B cell (primary cell): ENCODE measurements around the gene ENTHD1. TPM values are rescaled to one million over a fixed set of nuclear protein-coding genes. Genes with fewer than 3 reads are reported as not detected.

Source experiments
- ATAC-seq: fragments of 200-7000 bp; cut with Tn5 transposase; one replicate; pipeline ENCODE4 v1.10.0; 2021; ENCODE audit warnings: low read depth, mild to moderate bottlenecking, moderate number of reproducible peaks, moderate library complexity
- CTCF ChIA-PET: fragments of 350-600 bp; sonication (Branson Sonifier 250); formaldehyde crosslinking; loops from one replicate; lab custom pipeline; 2021; ENCODE audit warnings: antibody characterized with exemption, inconsistent platforms; lab: Charles Lee
- POLR2A ChIA-PET: fragments of 350-600 bp; sonication (Branson Sonifier 250); formaldehyde crosslinking; loops from one replicate; lab custom pipeline; 2021; ENCODE audit warnings: antibody characterized with exemption; lab: Charles Lee
- DNase-seq: peaks from one replicate; pipeline ENCODE4 v3.0.0; 2013
- H2AFZ ChIP-seq: 2 replicates; pipeline ENCODE4 v1.6.1; 2012; ENCODE audit warnings: mild to moderate bottlenecking, low read depth, low read length; ENCODE audit not compliant: insufficient read depth, poor library complexity, severe bottlenecking
- H3K27ac ChIP-seq, 2 donors: 1 replicate in 1 of 2; 2 replicates in 1 of 2; pipeline ENCODE4 v1.5.1; 2012 to 2013; ENCODE audit warnings: low read length in 2 of 2, mild to moderate bottlenecking in 2 of 2, moderate library complexity in 1 of 2
- H3K27me3 ChIP-seq, 4 experiments: fragments of 200-600 bp in 1 of 4; sonication (generic) in 1 of 4; replicated peaks in 1 of 4; 1 replicate in 2 of 4; 2 replicates in 2 of 4; pipeline versions ENCODE4 v1.6.1 to v1.7.0; 2013 to 2016; ENCODE audit warnings: low read length in 3 of 4, mild to moderate bottlenecking in 2 of 4, mixed read lengths in 1 of 4, moderate library complexity in 1 of 4; ENCODE audit not compliant: insufficient read depth in 4 of 4, control insufficient read depth in 3 of 4; ENCODE audit errors: control extremely low read depth in 1 of 4
- H3K36me3 ChIP-seq, 2 experiments: replicated peaks in 1 of 2; 1 replicate in 1 of 2; 2 replicates in 1 of 2; pipeline versions ENCODE4 v1.6.1 to v1.7.1; 2013; ENCODE audit warnings: low read length in 1 of 2; ENCODE audit not compliant: insufficient read depth in 2 of 2, control insufficient read depth in 1 of 2; ENCODE audit errors: control extremely low read depth in 1 of 2, extremely low read depth in 1 of 2
- H3K4me1 ChIP-seq, 2 donors: fragments of 200-600 bp in 1 of 2; sonication (generic) in 1 of 2; 1 replicate in 1 of 2; 2 replicates in 1 of 2; pipeline versions ENCODE4 v1.5.1 to v1.6.1; 2013 to 2017; ENCODE audit warnings: low read length in 2 of 2; ENCODE audit not compliant: control insufficient read depth in 2 of 2, insufficient read depth in 2 of 2
- H3K4me2 ChIP-seq: replicated peaks from 2 replicates; pipeline ENCODE3; 2012; ENCODE audit warnings: mild to moderate bottlenecking, low read depth, low read length; ENCODE audit not compliant: poor library complexity, severe bottlenecking
- H3K4me3 ChIP-seq, 5 experiments: fragments of 200-600 bp in 1 of 5; sonication (generic) in 1 of 5; 1 replicate in 3 of 5; 2 replicates in 2 of 5; pipeline versions ENCODE4 v1.5.1 to v1.7.0; 2011 to 2016; ENCODE audit warnings: low read length in 4 of 5, mild to moderate bottlenecking in 4 of 5, low read depth in 2 of 5, control low read depth in 1 of 5, moderate library complexity in 1 of 5; ENCODE audit not compliant: insufficient read depth in 1 of 5; ENCODE audit errors: control extremely low read depth in 1 of 5, extremely low read depth in 1 of 5
- H3K79me2 ChIP-seq: fragments of 200-600 bp; sonication (generic); one replicate; pipeline ENCODE4 v1.6.0; 2016; ENCODE audit warnings: low read length; ENCODE audit not compliant: control insufficient read depth, insufficient read depth
- H3K9ac ChIP-seq: fragments of 200-600 bp; sonication (generic); 2 replicates; pipeline ENCODE4 v1.6.1; 2017; ENCODE audit warnings: mild to moderate bottlenecking, low read length, moderate library complexity
- H3K9me3 ChIP-seq, 3 donors: one replicate each; pipeline versions ENCODE4 v1.6.1 to v1.7.1; 2013; ENCODE audit warnings: low read length in 2 of 3; ENCODE audit not compliant: control insufficient read depth in 2 of 3, insufficient read depth in 1 of 3; ENCODE audit errors: control extremely low read depth in 1 of 3
- H4K20me1 ChIP-seq: 2 replicates; pipeline ENCODE4 v1.6.0; 2012; ENCODE audit warnings: mild to moderate bottlenecking, low read length; ENCODE audit not compliant: insufficient read depth, control insufficient read depth, poor library complexity, severe bottlenecking
- H3K27ac Mint-ChIP-seq: one replicate; pipeline ENCODE4 v1.8.0; 2021; ENCODE audit warnings: mixed read lengths
- H3K27me3 Mint-ChIP-seq: one replicate; pipeline ENCODE4 v1.8.0; 2021; ENCODE audit warnings: mixed read lengths
- H3K4me1 Mint-ChIP-seq: one replicate; pipeline ENCODE4 v1.8.0; 2021; ENCODE audit warnings: mixed read lengths
- H3K4me3 Mint-ChIP-seq: one replicate; pipeline ENCODE4 v1.8.0; 2021; ENCODE audit warnings: mixed read lengths
- H3K9me3 Mint-ChIP-seq: one replicate; pipeline ENCODE4 v1.8.0; 2022; ENCODE audit warnings: mixed read lengths; ENCODE audit not compliant: insufficient read depth
- EZH2 ChIP-seq: IDR thresholded peaks from 2 replicates; pipeline ENCODE4 v1.6.1; 2012; ENCODE audit warnings: borderline replicate concordance, low read depth, mild to moderate bottlenecking, moderate library complexity, low read length; ENCODE audit not compliant: insufficient read depth, poor library complexity, severe bottlenecking
- WGBS: methylation state at CpG from one replicate; pipeline ENCODE4 v1.1.5; 2013; ENCODE audit warnings: missing lambda C conversion rate; ENCODE audit not compliant: insufficient coverage; 5-methylcytosine and 5-hydroxymethylcytosine counted together
- intact Hi-C: fragments of 100-400 bp; cut with micrococcal nuclease; formaldehyde crosslinking; loops from one replicate; pipeline ENCODE4 v1.10.0; 2022
- polyA plus RNA-seq: library from polyadenylated mRNA; depleted of rRNA; stranded (reverse); fragments of >200 nt; gene quantifications from 2 replicates; pipeline ENCODE4 v1.2.3, GENCODE V29; 2012
- total RNA-seq, 2 donors: library from RNA; stranded (reverse); fragments of 120-200 nt in 1 of 2; gene quantifications; 1 replicate in 1 of 2; 2 replicates in 1 of 2; pipeline versions ENCODE4 v1.2.3 to v1.2.4, GENCODE V29; 2013 to 2022
- TF ChIP-seq, protein P1 (sequence below): fragments of 200-600 bp; IDR thresholded peaks from one replicate; pipeline ENCODE4 v1.8.0; 2022; ENCODE audit warnings: antibody characterized with exemption, mild to moderate bottlenecking

The ENTHD1 gene
- total and polyA plus RNA-seq, 2 donors (not counting 1 experiment from before 2014, with no cell fraction given) = not detected

DNA sequence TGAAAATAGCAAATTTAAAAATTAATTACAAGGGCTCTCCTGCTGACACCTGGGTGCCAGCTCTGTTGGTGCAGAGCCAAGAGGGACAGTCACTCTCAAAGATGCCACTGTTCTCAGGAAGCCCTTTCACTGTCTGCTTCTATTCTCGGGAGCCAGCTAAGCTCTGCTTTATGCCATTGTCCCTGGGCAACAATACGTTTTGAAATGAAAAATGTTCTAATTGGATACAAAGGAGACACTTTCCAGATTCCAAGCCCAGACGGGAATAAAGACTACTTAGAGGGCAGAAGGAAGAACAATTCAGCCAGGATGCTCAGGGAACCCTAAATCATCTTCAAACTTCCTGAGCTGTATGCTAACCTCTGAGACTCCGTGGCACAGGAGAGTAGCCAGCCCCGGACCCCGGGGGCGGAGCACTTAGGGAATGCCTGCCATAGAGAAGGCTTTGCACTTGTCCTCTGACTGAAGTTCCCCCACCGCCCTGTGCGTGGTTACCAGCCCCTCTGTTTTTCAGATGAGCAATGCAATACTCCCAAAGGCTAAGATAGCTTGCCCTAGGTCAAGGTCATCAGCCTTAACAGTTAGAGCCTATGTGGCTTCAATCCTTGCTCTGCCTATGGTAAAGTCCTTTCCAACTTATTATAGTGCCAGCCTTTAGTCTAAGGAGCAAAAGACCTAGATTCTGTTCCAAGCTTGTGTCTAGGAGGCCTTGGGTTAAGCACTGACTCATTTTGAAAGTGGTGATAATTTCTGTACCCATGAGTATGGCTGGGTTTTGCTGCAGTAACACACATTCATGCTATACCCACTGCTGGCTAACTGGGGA, 172.1 kb downstream of the ENTHD1 start:
- 46% methylated on average over 7 of the region's 9 CpGs for WGBS
- Histone ChIP-seq H3K27me3 (no peaks in the 10 kb centered on the region), H3K4me1 (no peaks in the 10 kb centered on the region), H3K79me2 (no peaks in the 10 kb centered on the region), H3K36me3 (no peaks in the 10 kb centered on the region), H3K9ac (no peak overlapping the region), H3K27ac (no peak overlapping the region), H4K20me1 (no peaks in the 10 kb centered on the region), H3K4me3 (no peak overlapping the region), H2AFZ (no peak overlapping the region), H3K4me2 (no peak overlapping the region), H3K9me3 (no peaks in the 10 kb centered on the region)
- peaks cover 16% of the 10 kb centered on the region for H3K27me3 Mint-ChIP-seq
- no peak overlapping the region for H3K4me3 Mint-ChIP-seq
- TF ChIP-seq, protein P1, sequence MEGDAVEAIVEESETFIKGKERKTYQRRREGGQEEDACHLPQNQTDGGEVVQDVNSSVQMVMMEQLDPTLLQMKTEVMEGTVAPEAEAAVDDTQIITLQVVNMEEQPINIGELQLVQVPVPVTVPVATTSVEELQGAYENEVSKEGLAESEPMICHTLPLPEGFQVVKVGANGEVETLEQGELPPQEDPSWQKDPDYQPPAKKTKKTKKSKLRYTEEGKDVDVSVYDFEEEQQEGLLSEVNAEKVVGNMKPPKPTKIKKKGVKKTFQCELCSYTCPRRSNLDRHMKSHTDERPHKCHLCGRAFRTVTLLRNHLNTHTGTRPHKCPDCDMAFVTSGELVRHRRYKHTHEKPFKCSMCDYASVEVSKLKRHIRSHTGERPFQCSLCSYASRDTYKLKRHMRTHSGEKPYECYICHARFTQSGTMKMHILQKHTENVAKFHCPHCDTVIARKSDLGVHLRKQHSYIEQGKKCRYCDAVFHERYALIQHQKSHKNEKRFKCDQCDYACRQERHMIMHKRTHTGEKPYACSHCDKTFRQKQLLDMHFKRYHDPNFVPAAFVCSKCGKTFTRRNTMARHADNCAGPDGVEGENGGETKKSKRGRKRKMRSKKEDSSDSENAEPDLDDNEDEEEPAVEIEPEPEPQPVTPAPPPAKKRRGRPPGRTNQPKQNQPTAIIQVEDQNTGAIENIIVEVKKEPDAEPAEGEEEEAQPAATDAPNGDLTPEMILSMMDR = no peak
- no peak for TF ChIP-seq EZH2
- intact Hi-C loops = no loop called here
- ATAC-seq (no peak), DNase-seq (no peak)
- no peaks in the 10 kb centered on the region for H3K4me1 Mint-ChIP-seq
- no peak overlapping the region for H3K27ac Mint-ChIP-seq
- CTCF ChIA-PET = no interaction called here
- POLR2A ChIA-PET = no interaction called here
- H3K9me3 Mint-ChIP-seq = no peaks in the 10 kb centered on the region
